ENCODE results near the gene PAX7.

Gene PAX7

GRCh38 chr1:18619467-18619835, 11.2 kb upstream of the PAX7 start:
- no peak for DNase-seq

GRCh38 chr1:18628511-18628910, 2.1 kb upstream of the PAX7 start:
- DNase-seq: no peak

GRCh38 chr1:18629659-18630510, 761 bp upstream of the PAX7 start:
- DNase-seq: no peak

- DNase-seq: no peak
Measured at GRCh38 chr1:18631496-18632217, 1.0 kb downstream of the PAX7 start.

GRCh38 chr1:18632218-18632588, 1.6 kb downstream of the PAX7 start:
- DNase-seq: no peak

- no peak for DNase-seq
Measured at GRCh38 chr1:18632783-18633421, 2.3 kb downstream of the PAX7 start.

GRCh38 chr1:18633422-18634155, 2.9 kb downstream of the PAX7 start:
- DNase-seq: no peak

- no peak for DNase-seq
Measured at GRCh38 chr1:18634276-18634675, 3.6 kb downstream of the PAX7 start.

GRCh38 chr1:18635070-18635577, 4.5 kb downstream of the PAX7 start:
- DNase-seq: no peak

GRCh38 chr1:18635891-18636595, 5.4 kb downstream of the PAX7 start:
- no peak for DNase-seq

- DNase-seq: no peak
Measured at GRCh38 chr1:18636596-18637508, 6.2 kb downstream of the PAX7 start.

- DNase-seq: no peak
Measured at GRCh38 chr1:18637511-18637960, 6.9 kb downstream of the PAX7 start.

GRCh38 chr1:18637962-18638834, 7.6 kb downstream of the PAX7 start:
- no peak for DNase-seq

GRCh38 chr1:18638835-18639364, 8.3 kb downstream of the PAX7 start:
- no peak for DNase-seq

- DNase-seq: no peak
Measured at GRCh38 chr1:18639368-18640055, 8.9 kb downstream of the PAX7 start.

GRCh38 chr1:18640228-18641004, 9.8 kb downstream of the PAX7 start:
- no peak for DNase-seq

GRCh38 chr1:18641005-18641941, 10.6 kb downstream of the PAX7 start:
- DNase-seq: no peak
